K562 (cell line): ENCODE measurements around the gene ZNF335. TPM values are rescaled to one million over a fixed set of nuclear protein-coding genes. Genes with fewer than 3 reads are reported as not detected.

Experiments
- ATAC-seq: fragments of 200-7000 bp; cut with Tn5 transposase; 3 replicates; pipeline ENCODE4 v1.9.1; 2020; ENCODE audit warnings: moderate library complexity
- BruUV-seq: library from RNA; stranded (reverse); fragments of 400-500 nt; replicated peaks from 2 replicates; lab custom pipeline; 2021; lab: Mats Ljungman, UMichigan
- CTCF ChIA-PET: fragments of 300-600 bp; formaldehyde crosslinking; extraction: SDS; loops from one replicate; lab custom pipeline; 2021; ENCODE audit warnings: low intra/inter-chr PET ratio; lab: Yijun Ruan, JAX
- POLR2A ChIA-PET: fragments of 300-600, 350-650 bp; sonication (Branson Sonifier 250); formaldehyde crosslinking; extraction: SDS; loops from one replicate; lab custom pipeline; 2021; ENCODE audit warnings: antibody characterized with exemption, inconsistent platforms; lab: Yijun Ruan, JAX
- DNase-seq, 4 experiments: peaks; one replicate each; pipeline versions ENCODE4 v3.0.0 to v3.0.0-alpha.2; 2011 to 2018; ENCODE audit warnings: low spot score in 3 of 4, mixed read lengths in 3 of 4; ENCODE audit errors: extremely low read depth in 1 of 4
- FAIRE-seq: peaks from 2 replicates; lab custom pipeline; 2011; peaks lifted over from hg19 to GRCh38; lab: Jason Lieb, UNC
- H2AFZ ChIP-seq: 2 replicates; pipeline ENCODE4 v1.6.0; 2011; ENCODE audit warnings: low read depth, low read length, control low read depth, inconsistent platforms
- H3K27ac ChIP-seq: fragments of 200-600 bp; 3 replicates; pipeline ENCODE4 v1.8.0; 2011; ENCODE audit warnings: low read depth, mild to moderate bottlenecking, control low read depth, inconsistent platforms, low read length, moderate library complexity, mixed read lengths; ENCODE audit errors: extremely low read depth
- H3K27me3 ChIP-seq, 2 experiments: fragments of 300-600 bp in 1 of 2; 2 replicates in 1 of 2; 3 replicates in 1 of 2; pipeline versions ENCODE4 v1.6.0 to v1.8.0; 2011; ENCODE audit warnings: inconsistent platforms in 2 of 2, low read length in 2 of 2, mild to moderate bottlenecking in 1 of 2, mixed read lengths in 1 of 2, moderate library complexity in 1 of 2; ENCODE audit not compliant: control insufficient read depth in 2 of 2, insufficient read depth in 2 of 2
- H3K36me3 ChIP-seq: fragments of 300-600 bp; 3 replicates; pipeline ENCODE4 v1.8.0; 2011; ENCODE audit warnings: mild to moderate bottlenecking, low read length, inconsistent platforms; ENCODE audit not compliant: control insufficient read depth, insufficient read depth
- H3K4me1 ChIP-seq, 2 experiments: fragments of 200-600 bp in 1 of 2; replicated peaks in 1 of 2; 2 replicates in 1 of 2; 3 replicates in 1 of 2; pipeline versions ENCODE4 v1.5.1 to v1.8.0; 2011; ENCODE audit warnings: inconsistent platforms in 2 of 2, low read length in 2 of 2, mild to moderate bottlenecking in 1 of 2, mixed read lengths in 1 of 2, moderate library complexity in 1 of 2; ENCODE audit not compliant: control insufficient read depth in 2 of 2, insufficient read depth in 2 of 2
- H3K4me2 ChIP-seq: 2 replicates; pipeline ENCODE4 v1.6.1; 2011; ENCODE audit warnings: low read length, control low read depth, inconsistent platforms, mixed read lengths; ENCODE audit not compliant: insufficient read depth
- H3K4me3 ChIP-seq: fragments of 200-600 bp; sonication (generic), shearing (Covaris generic); 2 replicates; pipeline ENCODE4 v1.5.1; 2016; ENCODE audit warnings: control low read depth, inconsistent platforms
- H3K79me2 ChIP-seq: fragments of 200-600 bp; 3 replicates; pipeline ENCODE4 v1.8.0; 2011; ENCODE audit warnings: low read length, inconsistent platforms; ENCODE audit not compliant: control insufficient read depth, insufficient read depth
- H3K9ac ChIP-seq, 2 experiments: 2 replicates each; pipeline versions ENCODE4 v1.6.0 to v1.6.1; 2011; ENCODE audit warnings: low read depth in 2 of 2, low read length in 2 of 2, control low read depth in 1 of 2, inconsistent platforms in 1 of 2, mild to moderate bottlenecking in 1 of 2, mixed read lengths in 1 of 2; ENCODE audit not compliant: insufficient read depth in 1 of 2
- H3K9me1 ChIP-seq: one replicate; pipeline ENCODE4 v1.6.0; 2011; ENCODE audit warnings: inconsistent platforms, mild to moderate bottlenecking, low read length, moderate library complexity; ENCODE audit not compliant: control insufficient read depth, insufficient read depth
- H3K9me3 ChIP-seq: replicated peaks from 2 replicates; pipeline ENCODE4 v1.5.1; 2011; ENCODE audit warnings: low read depth, low read length, inconsistent platforms; ENCODE audit not compliant: control insufficient read depth, insufficient read depth
- H4K20me1 ChIP-seq: replicated peaks from 2 replicates; pipeline ENCODE4 v1.6.1; 2011; ENCODE audit warnings: low read length, inconsistent platforms, mixed read lengths; ENCODE audit not compliant: control insufficient read depth, insufficient read depth
- DNMT1 ChIP-seq: fragments of 450-650 bp; IDR thresholded peaks from 2 replicates; pipeline ENCODE4 v1.6.1; 2016; ENCODE audit warnings: antibody characterized with exemption, mild to moderate bottlenecking
- PHB2 ChIP-seq: fragments of 450-650 bp; IDR thresholded peaks from 2 replicates; pipeline ENCODE4 v1.6.1; 2017; ENCODE audit warnings: low read depth
- PHTF2 ChIP-seq: fragments of 250-450 bp; sonication (Bioruptor Pico); IDR thresholded peaks from 2 replicates; pipeline ENCODE4 v1.5.0; 2021; ENCODE audit warnings: mild to moderate bottlenecking
- POLR3A ChIP-seq: IDR thresholded peaks from 2 replicates; pipeline ENCODE4 v1.6.1; 2011; ENCODE audit warnings: borderline replicate concordance, mild to moderate bottlenecking, moderate library complexity; ENCODE audit not compliant: insufficient read length, insufficient read depth; ENCODE audit errors: extremely low read depth
- RBM25 ChIP-seq: fragments of 200-400 bp; formaldehyde crosslinking; IDR thresholded peaks from 2 replicates; pipeline ENCODE4 v1.6.1; 2018; ENCODE audit warnings: low read length, low read depth, moderate library complexity; ENCODE audit not compliant: severe bottlenecking
- ZBTB12 ChIP-seq: fragments of 250-450 bp; sonication (Bioruptor Pico); IDR thresholded peaks from 2 replicates; pipeline ENCODE4 v1.4.0; 2020
- ZKSCAN1 ChIP-seq: fragments of 150-350 bp; IDR thresholded peaks from 2 replicates; pipeline ENCODE4 v1.6.1; 2016; ENCODE audit warnings: low read depth, low read length
- ZNF212 ChIP-seq: fragments of 450-650 bp; formaldehyde crosslinking; IDR thresholded peaks from 2 replicates; pipeline ENCODE4 v1.4.0; 2020; ENCODE audit warnings: mild to moderate bottlenecking
- WGBS: fragments of 100-300 bp; shearing (Covaris generic); methylation state at CpG from one replicate; pipeline ENCODE4 v1.1.6; 2016; ENCODE audit warnings: low coverage, mixed read lengths; ENCODE audit not compliant: insufficient coverage; ENCODE audit errors: missing lambda C conversion rate; 5-methylcytosine and 5-hydroxymethylcytosine counted together
- in situ Hi-C: fragments of 300-500 bp; cut with MboI; formaldehyde crosslinking; loops from 4 replicates; pipeline ENCODE4 v1.15.0; 2018; ENCODE audit warnings: inconsistent platforms, mixed read lengths
- intact Hi-C: fragments of 100-400 bp; cut with micrococcal nuclease; formaldehyde crosslinking; loops from 2 replicates; pipeline ENCODE4 v1.14.2; 2022
- polyA plus RNA-seq, 8 experiments: library from polyadenylated mRNA; depleted of rRNA in 4 of 8; stranded (reverse) in 5 of 8; unstranded in 3 of 8; fragments of >200 nt; fragmentation: Nextera tagmentation in 2 of 8; fragmentation: Illumina TruSeq in 1 of 8; extraction: Ambion mirVana in 2 of 8; extraction: Trizol in 1 of 8; gene quantifications; 2 replicates each; pipeline versions ENCODE4 v1.2.1 to v1.2.3, GENCODE V29; 2011 to 2014; ENCODE audit warnings: inconsistent platforms in 1 of 8, missing spikeins in 1 of 8
- total RNA-seq, 7 experiments: library from RNA; depleted of rRNA in 6 of 7; stranded (reverse); fragments of >200 nt in 6 of 7; fragmentation: Illumina TruSeq in 2 of 7; extraction: Trizol in 2 of 7; gene quantifications; 2 replicates each; pipeline versions ENCODE4 v1.2.1 to v1.2.3, GENCODE V29; 2011 to 2021; ENCODE audit warnings: low replicate concordance in 1 of 7
- TF ChIP-seq, protein P1 (sequence below): fragments of 450-650 bp; IDR thresholded peaks from 2 replicates; pipeline ENCODE4 v1.6.1; 2016; ENCODE audit warnings: borderline replicate concordance
- TF ChIP-seq, protein P2 (sequence below), 2 experiments: fragments of 450-650 bp; IDR thresholded peaks; 2 replicates each; pipeline ENCODE4 v1.6.1; 2016; ENCODE audit warnings: mild to moderate bottlenecking in 2 of 2, borderline replicate concordance in 1 of 2, low read depth in 1 of 2, moderate library complexity in 1 of 2

ZNF335 gene
- total and polyA plus RNA-seq, 9 of the 15 experiments (the other 6 are each of a cell fraction or from before 2014, with no cell fraction given), result 0.39 to 16.0 (median 7.6) TPM

DNA sequence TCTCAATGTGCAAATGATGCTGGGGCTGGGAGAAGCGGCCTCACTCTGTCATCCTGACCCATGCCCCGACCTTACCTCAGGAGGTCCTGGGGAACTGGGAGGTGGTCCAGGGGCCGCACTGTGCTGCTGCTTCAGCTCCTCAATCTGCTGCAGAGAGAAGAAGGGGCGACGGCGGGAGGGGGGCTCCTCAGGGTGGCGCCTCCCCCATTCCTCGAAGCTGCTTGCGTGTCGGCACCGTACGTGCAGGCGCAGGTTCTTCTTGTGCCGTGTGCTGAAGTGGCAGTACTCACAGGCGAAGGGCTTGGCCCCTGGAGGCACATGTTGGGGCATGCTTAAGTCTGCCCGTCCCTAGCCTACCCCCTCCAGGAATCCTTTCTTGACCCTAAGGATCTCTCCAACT, 12.9 kb downstream of the ZNF335 start:
- Histone ChIP-seq H3K4me1 (peaks cover 0 to 13% of the 10 kb centered on the region in 2 experiments; a peak in 2 of 5 replicates), H4K20me1 (peaks cover 6% of the 10 kb centered on the region; the same call in 1 of the 2 replicates), H3K9ac (no peak overlapping the region), H3K9me1 (no peaks in the 10 kb centered on the region), H3K79me2 (no peaks in the 10 kb centered on the region), H3K27ac (no peak overlapping the region), H3K27me3 (no peaks in the 10 kb centered on the region), H3K4me2 (no peak overlapping the region), H2AFZ (no peak overlapping the region), H3K36me3 (peaks cover 68% of the 10 kb centered on the region; the same call in 2 of the 3 replicates), H3K9me3 (no peaks in the 10 kb centered on the region), H3K4me3 (no peak overlapping the region)
- BruUV-seq, result no TSS peak
- intact Hi-C loops (no loop called here), in situ Hi-C loops (no loop called here)
- ChIA-PET CTCF (no interaction called here), POLR2A (interaction anchor here (0.8 to 4.3 kb wide), 4 partner anchors 10 to 155 kb away, joined by 3 to 20 read pairs (median 6); partner anchors contain the start of gene ZNF335)
- DNase-seq (no peak), FAIRE-seq (no peak), ATAC-seq (no peak)
- 93% methylated on average over 16 of the region's 16 CpGs for WGBS
- TF ChIP-seq ZKSCAN1 (no peak), ZBTB12 (CRISPR knock-in tag) (no peak), PHB2 (no peak), PHTF2 (CRISPR knock-in tag) (no peak), RBM25 (no peak), POLR3A (no peak), ZNF212 (no peak), DNMT1 (no peak)
- TF ChIP-seq, protein P1, sequence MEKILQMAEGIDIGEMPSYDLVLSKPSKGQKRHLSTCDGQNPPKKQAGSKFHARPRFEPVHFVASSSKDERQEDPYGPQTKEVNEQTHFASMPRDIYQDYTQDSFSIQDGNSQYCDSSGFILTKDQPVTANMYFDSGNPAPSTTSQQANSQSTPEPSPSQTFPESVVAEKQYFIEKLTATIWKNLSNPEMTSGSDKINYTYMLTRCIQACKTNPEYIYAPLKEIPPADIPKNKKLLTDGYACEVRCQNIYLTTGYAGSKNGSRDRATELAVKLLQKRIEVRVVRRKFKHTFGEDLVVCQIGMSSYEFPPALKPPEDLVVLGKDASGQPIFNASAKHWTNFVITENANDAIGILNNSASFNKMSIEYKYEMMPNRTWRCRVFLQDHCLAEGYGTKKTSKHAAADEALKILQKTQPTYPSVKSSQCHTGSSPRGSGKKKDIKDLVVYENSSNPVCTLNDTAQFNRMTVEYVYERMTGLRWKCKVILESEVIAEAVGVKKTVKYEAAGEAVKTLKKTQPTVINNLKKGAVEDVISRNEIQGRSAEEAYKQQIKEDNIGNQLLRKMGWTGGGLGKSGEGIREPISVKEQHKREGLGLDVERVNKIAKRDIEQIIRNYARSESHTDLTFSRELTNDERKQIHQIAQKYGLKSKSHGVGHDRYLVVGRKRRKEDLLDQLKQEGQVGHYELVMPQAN, result no peak
- TF ChIP-seq, protein P2, sequence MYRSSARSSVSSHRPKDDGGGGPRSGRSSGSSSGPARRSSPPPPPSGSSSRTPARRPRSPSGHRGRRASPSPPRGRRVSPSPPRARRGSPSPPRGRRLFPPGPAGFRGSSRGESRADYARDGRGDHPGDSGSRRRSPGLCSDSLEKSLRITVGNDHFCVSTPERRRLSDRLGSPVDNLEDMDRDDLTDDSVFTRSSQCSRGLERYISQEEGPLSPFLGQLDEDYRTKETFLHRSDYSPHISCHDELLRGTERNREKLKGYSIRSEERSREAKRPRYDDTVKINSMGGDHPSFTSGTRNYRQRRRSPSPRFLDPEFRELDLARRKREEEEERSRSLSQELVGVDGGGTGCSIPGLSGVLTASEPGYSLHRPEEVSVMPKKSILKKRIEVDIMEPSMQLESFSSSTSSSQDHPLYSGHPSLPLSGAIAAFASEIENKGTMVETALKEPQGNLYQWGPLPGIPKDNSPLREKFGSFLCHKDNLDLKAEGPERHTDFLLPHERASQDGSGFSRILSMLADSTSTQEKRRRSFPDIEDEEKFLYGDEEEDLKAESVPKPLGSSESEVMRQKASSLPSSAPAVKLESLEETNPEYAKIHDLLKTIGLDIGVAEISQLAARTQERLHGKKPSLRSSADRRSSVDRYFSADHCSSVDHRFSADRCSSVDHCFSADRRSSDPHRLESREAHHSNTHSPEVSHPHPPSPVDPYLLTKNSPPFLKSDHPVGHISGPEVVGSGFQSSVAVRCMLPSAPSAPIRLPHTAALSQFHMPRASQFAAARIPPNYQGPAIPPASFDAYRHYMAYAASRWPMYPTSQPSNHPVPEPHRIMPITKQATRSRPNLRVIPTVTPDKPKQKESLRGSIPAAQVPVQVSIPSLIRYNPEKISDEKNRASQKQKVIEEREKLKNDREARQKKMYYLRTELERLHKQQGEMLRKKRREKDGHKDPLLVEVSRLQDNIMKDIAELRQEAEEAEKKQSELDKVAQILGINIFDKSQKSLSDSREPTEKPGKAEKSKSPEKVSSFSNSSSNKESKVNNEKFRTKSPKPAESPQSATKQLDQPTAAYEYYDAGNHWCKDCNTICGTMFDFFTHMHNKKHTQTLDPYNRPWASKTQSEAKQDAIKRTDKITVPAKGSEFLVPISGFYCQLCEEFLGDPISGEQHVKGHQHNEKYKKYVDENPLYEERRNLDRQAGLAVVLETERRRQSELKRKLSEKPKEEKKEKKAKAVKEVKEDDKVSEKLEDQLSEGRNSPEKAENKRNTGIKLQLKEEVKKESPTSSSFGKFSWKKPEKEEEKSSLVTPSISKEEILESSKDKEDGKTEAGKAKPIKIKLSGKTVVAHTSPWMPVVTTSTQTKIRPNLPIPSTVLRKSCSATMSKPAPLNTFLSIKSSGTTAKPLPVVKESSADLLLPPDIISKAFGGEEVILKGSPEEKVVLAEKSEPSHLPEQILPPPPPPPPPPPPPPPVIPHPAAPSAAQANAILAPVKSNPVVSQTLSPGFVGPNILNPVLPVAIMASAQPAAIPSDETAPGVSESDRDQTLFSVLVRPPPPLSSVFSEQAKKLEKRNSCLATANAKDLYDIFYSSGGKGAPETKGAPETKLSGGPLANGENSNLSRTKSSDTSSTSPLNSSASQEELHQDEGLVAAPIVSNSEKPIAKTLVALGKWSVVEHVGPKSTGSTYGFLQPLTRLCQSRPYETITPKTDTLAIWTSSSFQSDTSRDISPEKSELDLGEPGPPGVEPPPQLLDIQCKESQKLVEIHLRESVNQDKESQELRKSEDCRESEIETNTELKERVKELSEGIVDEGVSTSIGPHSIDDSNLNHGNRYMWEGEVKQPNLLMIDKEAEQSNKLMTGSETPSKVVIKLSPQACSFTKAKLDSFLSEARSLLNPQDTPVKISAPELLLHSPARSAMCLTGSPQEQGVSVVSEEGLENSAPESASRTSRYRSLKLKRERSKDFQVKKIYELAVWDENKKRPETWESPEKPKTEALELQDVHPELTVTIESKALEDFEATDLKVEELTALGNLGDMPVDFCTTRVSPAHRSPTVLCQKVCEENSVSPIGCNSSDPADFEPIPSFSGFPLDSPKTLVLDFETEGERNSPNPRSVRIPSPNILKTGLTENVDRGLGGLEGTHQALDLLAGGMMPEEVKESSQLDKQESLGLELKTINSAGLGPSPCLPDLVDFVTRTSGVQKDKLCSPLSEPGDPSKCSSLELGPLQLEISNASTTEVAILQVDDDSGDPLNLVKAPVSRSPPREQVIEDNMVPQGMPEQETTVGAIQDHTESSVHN (IDR thresholded peaks at IDR 0.05; ENCODE audit: borderline replicate concordance in 1 of 2, low read depth in 1 of 2), result no peak
